Uterus (tissue), 2 donors: Measurements from ENCODE around the gene KLC4.

Experiments used
- POLR2A ChIP-seq, 2 donors: fragments of 450-650 bp; IDR thresholded peaks; one replicate each; pipeline ENCODE4 v1.6.1; 2016; ENCODE audit warnings: antibody characterized with exemption in 2 of 2, mild to moderate bottlenecking in 1 of 2, moderate library complexity in 1 of 2
- TF ChIP-seq, protein P1 (sequence below), 4 experiments: fragments of 200-600 bp in 2 of 4; fragments of 450-650 bp in 2 of 4; sonication (generic) in 2 of 4; IDR thresholded peaks; one replicate each; pipeline ENCODE4 v1.5.1; 2016 to 2019; ENCODE audit warnings: antibody characterized with exemption in 4 of 4, mild to moderate bottlenecking in 2 of 4, moderate library complexity in 1 of 4

DNA sequence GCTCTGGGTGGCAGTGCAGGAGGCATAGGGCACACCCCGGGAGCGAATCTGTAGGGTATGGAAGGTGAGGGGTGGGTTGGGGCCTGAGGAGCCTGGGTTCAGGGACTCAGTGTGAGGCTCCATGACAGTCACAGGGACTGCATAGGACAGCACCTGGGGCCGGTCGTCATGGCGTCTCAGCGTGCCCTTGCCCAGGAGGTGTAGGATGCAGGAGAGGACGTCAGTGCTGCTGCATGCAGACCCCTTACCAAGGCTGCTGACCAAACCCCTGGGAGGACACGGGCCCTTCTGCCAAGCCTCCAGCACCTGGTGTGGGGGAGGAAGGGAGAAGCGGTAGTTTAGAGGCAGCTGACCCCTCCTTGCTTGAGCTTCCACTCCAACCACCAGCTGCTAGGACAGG lies 21.7 kb upstream of the KLC4 start:
- TF ChIP-seq, protein P1, sequence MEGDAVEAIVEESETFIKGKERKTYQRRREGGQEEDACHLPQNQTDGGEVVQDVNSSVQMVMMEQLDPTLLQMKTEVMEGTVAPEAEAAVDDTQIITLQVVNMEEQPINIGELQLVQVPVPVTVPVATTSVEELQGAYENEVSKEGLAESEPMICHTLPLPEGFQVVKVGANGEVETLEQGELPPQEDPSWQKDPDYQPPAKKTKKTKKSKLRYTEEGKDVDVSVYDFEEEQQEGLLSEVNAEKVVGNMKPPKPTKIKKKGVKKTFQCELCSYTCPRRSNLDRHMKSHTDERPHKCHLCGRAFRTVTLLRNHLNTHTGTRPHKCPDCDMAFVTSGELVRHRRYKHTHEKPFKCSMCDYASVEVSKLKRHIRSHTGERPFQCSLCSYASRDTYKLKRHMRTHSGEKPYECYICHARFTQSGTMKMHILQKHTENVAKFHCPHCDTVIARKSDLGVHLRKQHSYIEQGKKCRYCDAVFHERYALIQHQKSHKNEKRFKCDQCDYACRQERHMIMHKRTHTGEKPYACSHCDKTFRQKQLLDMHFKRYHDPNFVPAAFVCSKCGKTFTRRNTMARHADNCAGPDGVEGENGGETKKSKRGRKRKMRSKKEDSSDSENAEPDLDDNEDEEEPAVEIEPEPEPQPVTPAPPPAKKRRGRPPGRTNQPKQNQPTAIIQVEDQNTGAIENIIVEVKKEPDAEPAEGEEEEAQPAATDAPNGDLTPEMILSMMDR (IDR thresholded peaks at IDR 0.05) = no peak
- TF ChIP-seq POLR2A (IDR thresholded peaks at IDR 0.05) = no peak
